ENCODE results near the gene FUT3.
A peak's percentile ranks its signal among the peaks of the same experiment; 100 is the strongest.

The FUT3 gene

DNA sequence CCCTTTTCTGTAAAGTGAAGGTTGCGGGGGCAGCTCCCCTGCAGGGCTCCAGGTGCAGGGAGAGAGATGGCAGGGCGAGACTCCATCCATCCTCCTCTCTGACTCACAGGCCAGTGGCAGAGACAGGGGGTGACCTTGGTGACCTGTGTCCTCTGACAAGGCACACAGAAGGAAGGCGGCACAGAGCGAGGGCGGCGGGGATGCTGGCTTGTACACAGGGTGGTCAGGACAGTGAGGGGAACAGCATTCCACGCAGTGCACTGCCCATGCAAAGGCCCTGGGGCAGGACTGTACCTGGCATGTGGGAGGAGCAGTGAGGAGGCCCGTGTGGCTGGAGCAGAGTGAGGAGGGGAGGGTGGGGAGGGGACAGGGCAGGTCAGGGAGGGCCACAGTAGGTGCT, 44.6 kb upstream of the FUT3 start:
- peaks cover 32% of the 10 kb centered on the region for H3K36me3 ChIP-seq
- DNase-seq, result peak; percentile 33

DNA sequence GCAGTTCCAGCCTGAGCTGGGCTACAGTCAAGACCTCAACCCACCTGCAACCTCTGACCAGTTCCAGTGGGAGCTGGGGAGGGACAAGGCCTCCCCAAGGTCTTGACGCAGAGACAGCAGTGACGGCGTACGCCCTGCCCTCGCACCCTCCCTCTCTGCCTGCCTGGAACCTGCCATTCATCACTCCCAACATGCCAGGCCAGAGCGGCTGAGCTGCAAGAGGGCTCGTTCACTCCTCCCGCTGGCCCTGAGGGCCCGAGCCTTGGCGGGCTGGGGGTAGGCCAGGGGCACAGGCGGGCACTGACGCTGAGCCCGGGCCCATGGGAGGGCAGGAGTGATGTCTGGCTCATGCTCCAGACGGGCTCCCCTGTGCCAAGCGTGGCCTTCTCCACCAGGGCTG, 44.2 kb upstream of the FUT3 start:
- DNase-seq, result no peak
- TF ChIP-seq, protein P1, sequence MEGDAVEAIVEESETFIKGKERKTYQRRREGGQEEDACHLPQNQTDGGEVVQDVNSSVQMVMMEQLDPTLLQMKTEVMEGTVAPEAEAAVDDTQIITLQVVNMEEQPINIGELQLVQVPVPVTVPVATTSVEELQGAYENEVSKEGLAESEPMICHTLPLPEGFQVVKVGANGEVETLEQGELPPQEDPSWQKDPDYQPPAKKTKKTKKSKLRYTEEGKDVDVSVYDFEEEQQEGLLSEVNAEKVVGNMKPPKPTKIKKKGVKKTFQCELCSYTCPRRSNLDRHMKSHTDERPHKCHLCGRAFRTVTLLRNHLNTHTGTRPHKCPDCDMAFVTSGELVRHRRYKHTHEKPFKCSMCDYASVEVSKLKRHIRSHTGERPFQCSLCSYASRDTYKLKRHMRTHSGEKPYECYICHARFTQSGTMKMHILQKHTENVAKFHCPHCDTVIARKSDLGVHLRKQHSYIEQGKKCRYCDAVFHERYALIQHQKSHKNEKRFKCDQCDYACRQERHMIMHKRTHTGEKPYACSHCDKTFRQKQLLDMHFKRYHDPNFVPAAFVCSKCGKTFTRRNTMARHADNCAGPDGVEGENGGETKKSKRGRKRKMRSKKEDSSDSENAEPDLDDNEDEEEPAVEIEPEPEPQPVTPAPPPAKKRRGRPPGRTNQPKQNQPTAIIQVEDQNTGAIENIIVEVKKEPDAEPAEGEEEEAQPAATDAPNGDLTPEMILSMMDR (IDR thresholded peaks at IDR 0.05; ENCODE audit: low read depth, low read length), result no peak
- H3K27ac ChIP-seq, result no peak overlapping the region
- peaks cover 31% of the 10 kb centered on the region for H3K36me3 ChIP-seq
- H3K9me3 ChIP-seq (ENCODE audit: severe bottlenecking), result no peaks in the 10 kb centered on the region
- H3K27me3 ChIP-seq (ENCODE audit: insufficient read depth, low read depth, severe bottlenecking), result no peaks in the 10 kb centered on the region
- H3K4me3 ChIP-seq (ENCODE audit: low read depth, low read length), result no peak overlapping the region

More for the DNA sequence above, 44.6 kb upstream of the FUT3 start:
- H3K27me3 ChIP-seq (ENCODE audit: insufficient read depth, low read depth, severe bottlenecking), result no peaks in the 10 kb centered on the region
- no peak overlapping the region for H3K4me3 ChIP-seq (ENCODE audit: low read depth, low read length)
- TF ChIP-seq, protein P1 (IDR thresholded peaks at IDR 0.05; ENCODE audit: low read depth, low read length), result no peak
- H3K27ac ChIP-seq, result no peak overlapping the region
- no peaks in the 10 kb centered on the region for H3K9me3 ChIP-seq (ENCODE audit: severe bottlenecking)

DNA sequence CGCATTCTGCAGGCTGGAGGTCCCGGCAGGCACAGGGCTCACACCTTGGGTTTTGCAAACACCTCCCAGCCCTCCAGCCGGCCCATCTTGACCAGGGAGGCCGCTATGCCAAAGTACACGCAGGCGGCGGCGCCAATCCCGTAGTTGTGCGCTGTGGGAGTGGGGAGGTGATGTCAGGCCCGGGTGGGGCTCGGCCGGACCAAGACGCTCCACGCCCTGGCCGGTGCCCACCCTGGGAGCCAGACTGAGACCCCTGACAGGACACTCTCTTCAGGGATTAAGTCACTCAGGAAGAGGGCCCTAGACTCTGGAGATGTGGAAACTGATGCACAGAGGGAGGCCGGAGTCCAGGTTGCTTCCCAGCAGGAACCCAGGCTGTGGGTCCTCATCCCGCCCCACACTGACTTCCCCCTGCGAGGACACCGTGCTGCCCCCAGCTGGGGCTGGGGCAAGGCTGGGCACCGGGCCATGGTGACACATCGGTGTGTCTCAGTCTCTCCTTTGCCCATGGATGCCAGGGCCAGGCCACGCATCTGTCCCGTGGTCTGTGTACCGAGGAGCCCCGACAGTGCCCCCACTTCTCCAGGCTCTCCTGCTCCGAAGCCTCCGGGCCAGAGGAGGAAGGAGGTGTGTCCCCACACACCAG, 43.6 kb upstream of the FUT3 start:
- Histone ChIP-seq H3K36me3 (peaks cover 25% of the 10 kb centered on the region), H3K27me3 (ENCODE audit: insufficient read depth, low read depth, severe bottlenecking) (no peaks in the 10 kb centered on the region), H3K9me3 (ENCODE audit: severe bottlenecking) (no peaks in the 10 kb centered on the region), H3K27ac (no peak overlapping the region), H3K4me3 (ENCODE audit: low read depth, low read length) (no peak overlapping the region)
- no peak for DNase-seq
- TF ChIP-seq, protein P1 (IDR thresholded peaks at IDR 0.05; ENCODE audit: low read depth, low read length), result no peak

DNA sequence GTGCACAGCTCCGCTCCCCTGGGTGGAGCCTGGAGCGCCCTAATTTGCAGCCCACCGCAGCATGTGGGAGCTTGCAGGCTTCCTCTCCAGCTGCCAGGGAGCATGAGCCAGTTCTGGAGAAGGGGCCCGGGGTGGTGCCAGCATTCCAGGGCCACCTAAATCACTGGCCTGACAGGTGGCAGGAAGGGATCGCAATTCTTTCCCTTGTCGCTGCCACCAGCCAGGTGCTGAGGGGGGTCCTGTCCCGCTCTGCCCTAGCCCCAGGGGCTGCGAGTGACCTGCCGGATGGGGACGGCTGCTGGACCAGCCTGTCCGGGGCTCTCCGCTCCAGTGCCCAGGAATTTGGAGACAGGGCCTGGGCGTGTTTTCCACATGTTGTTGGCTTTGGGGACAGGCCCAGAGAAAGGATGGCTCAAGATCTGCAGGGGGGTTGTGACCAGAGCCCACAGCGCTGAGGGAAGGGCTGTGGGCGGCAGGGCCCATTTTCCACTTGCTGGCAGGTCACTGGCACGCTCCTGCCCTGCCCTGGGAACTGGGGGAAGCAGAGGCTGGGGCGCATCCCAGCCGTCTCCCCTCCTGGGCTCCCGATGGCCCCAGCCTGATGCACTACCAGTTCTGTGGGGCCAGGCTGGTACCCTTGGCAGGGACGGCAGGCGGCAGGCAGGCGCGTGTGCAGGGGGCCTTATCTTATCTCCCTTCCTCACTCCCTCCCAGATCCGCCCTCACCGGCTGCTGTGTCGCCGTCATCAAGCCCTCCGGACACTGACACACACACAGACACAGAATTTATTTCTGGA, 42.9 kb upstream of the FUT3 start:
- Histone ChIP-seq H3K36me3 (peaks cover 22% of the 10 kb centered on the region), H3K27me3 (ENCODE audit: insufficient read depth, low read depth, severe bottlenecking) (no peaks in the 10 kb centered on the region)

DNA sequence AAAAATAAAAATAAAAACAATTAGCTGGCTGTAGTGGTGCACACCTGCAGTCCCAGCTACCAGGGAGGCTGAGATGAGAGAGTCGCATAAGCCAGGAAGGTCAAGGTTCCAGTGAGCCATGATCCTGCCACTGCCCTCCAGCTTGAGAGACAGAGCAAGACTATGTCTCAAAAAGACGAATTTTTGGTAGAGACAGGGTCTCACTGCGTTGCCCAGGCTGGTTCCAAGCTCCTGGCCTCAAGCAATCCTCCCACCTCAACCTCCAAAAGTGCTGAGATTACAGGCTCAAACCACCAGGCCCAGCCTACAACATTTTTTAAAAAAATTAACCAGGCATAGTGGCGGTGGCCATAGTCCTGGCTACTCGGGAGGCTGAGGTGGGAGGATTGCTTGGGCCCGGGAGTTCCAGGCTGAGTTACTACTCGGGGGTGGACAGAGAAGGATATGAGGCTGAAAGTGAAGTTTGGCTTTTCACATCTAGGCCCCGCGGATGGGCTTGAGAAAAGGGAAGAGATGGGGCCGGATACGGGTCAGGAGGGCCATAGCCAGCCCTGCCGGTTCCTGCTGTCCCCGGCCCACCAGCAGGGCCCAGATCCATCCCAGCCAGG, 42.2 kb upstream of the FUT3 start:
- H3K27ac ChIP-seq, result no peak overlapping the region
- TF ChIP-seq, protein P1 (IDR thresholded peaks at IDR 0.05; ENCODE audit: low read depth, low read length), result no peak
- DNase-seq, result no peak
- H3K27me3 ChIP-seq (ENCODE audit: insufficient read depth, low read depth, severe bottlenecking), result no peaks in the 10 kb centered on the region
- no peak overlapping the region for H3K4me3 ChIP-seq (ENCODE audit: low read depth, low read length)
- no peaks in the 10 kb centered on the region for H3K9me3 ChIP-seq (ENCODE audit: severe bottlenecking)
- H3K36me3 ChIP-seq, result peaks cover 22% of the 10 kb centered on the region

More for the DNA sequence above, 42.9 kb upstream of the FUT3 start:
- Histone ChIP-seq H3K27ac (no peak overlapping the region), H3K4me3 (ENCODE audit: low read depth, low read length) (no peak overlapping the region), H3K9me3 (ENCODE audit: severe bottlenecking) (no peaks in the 10 kb centered on the region)
- no peak for DNase-seq
- TF ChIP-seq, protein P1 (IDR thresholded peaks at IDR 0.05; ENCODE audit: low read depth, low read length), result no peak
